ENCODE measurements around the gene KCTD13. TPM values are rescaled to one million over a fixed set of nuclear protein-coding genes. Genes with fewer than 3 reads are reported as not detected.

Gene KCTD13
- total and polyA plus RNA-seq, 4 donors: 2.7 to 13.1 (median 3.7) TPM

DNA sequence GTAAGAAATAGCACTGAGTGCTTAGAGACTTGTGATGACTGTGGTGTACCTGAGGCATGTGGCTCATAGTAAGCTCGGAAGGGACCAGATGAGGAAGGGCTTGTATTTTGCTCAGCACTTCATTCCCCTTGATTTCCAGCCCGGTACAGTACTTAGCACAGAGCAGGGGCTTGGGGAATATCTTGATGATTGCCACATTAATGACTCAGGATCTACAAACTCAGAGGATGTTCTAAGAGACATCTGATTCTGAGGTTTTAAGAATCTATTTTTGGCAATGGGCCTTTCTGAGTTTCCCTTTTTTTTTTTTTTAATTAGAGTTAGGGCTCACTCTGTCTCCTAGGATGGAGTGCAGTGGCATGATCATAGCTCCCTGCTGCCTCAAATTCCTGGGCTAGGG is 16.6 kb downstream of the KCTD13 start:
- H3K27me3 ChIP-seq (ENCODE audit: control insufficient read depth in 4 of 4, insufficient read depth in 4 of 4, low read length in 3 of 4): no peaks in the 10 kb centered on the region
- no peak for TF ChIP-seq RAD21 (IDR thresholded peaks at IDR 0.05)
- no peak for TF ChIP-seq ZBTB33 (IDR thresholded peaks at IDR 0.05)
- no peak for TF ChIP-seq HNF4A (conservative IDR thresholded peaks at IDR 0.05)
- TF ChIP-seq MAX (IDR thresholded peaks at IDR 0.05): no peak
- no peak for TF ChIP-seq FOXA1 (IDR thresholded peaks at IDR 0.05)
- no peak for TF ChIP-seq CTCF (IDR thresholded peaks at IDR 0.05; ENCODE audit: low read depth, low read length, missing input control)
- TF ChIP-seq SP1 (IDR thresholded peaks at IDR 0.05): no peak
- no peak for TF ChIP-seq TAF1 (conservative IDR thresholded peaks at IDR 0.05)
- TF ChIP-seq YY1 (IDR thresholded peaks at IDR 0.05): no peak
- TF ChIP-seq ATF3 (IDR thresholded peaks at IDR 0.05): no peak
- TF ChIP-seq GABPA (IDR thresholded peaks at IDR 0.05 in 1 of 2, conservative IDR thresholded peaks at IDR 0.05 in 1 of 2): no peak
- no peak for TF ChIP-seq REST (IDR thresholded peaks at IDR 0.05)
- TF ChIP-seq JUND (IDR thresholded peaks at IDR 0.05): no peak
- TF ChIP-seq RXRA (IDR thresholded peaks at IDR 0.05): no peak
- no peak for TF ChIP-seq FOXA2 (IDR thresholded peaks at IDR 0.05)
- TF ChIP-seq NR2F2 (IDR thresholded peaks at IDR 0.05): no peak
- TF ChIP-seq HNF4G (IDR thresholded peaks at IDR 0.05): no peak
- TF ChIP-seq EGR1 (IDR thresholded peaks at IDR 0.05; ENCODE audit: low read depth in 2 of 2): no peak
- H3K9me3 ChIP-seq (ENCODE audit: control insufficient read depth in 4 of 4, low read length in 3 of 4): no peaks in the 10 kb centered on the region
- no peak overlapping the region for H3K9ac ChIP-seq (ENCODE audit: low read depth in 1 of 2, low read length in 2 of 2)
- H3K4me3 ChIP-seq (ENCODE audit: low read depth in 1 of 3, low read length in 3 of 3): no peak overlapping the region
- H3K4me1 ChIP-seq (ENCODE audit: control insufficient read depth in 4 of 4, insufficient read depth in 4 of 4, low read length in 3 of 4): no peaks in the 10 kb centered on the region
- WGBS: 87% methylated on average over 2 of the region's 2 CpGs
- H3K27ac ChIP-seq (ENCODE audit: low read depth in 1 of 2, low read length in 2 of 2): no peak overlapping the region
- H3K36me3 ChIP-seq (ENCODE audit: control insufficient read depth in 4 of 4, insufficient read depth in 3 of 4, low read depth in 1 of 4, low read length in 3 of 4): peaks cover 0 to 4% (median 3%) of the 10 kb centered on the region in 4 donors
- no peak for DNase-seq (ENCODE audit: low spot score)
